GM19438 (cell line): ENCODE data around the gene NAA20.

Experiments
- ATAC-seq: cut with Tn5 transposase; IDR thresholded peaks from one replicate; pipeline ENCODE4 v1.9.1; 2021; ENCODE audit warnings: low read depth; ENCODE audit not compliant: unreplicated experiment

NAA20 gene

GRCh38 chr20:20070871-20071726 is 53.9 kb downstream of the NAA20 start:
- no peak for ATAC-seq

GRCh38 chr20:20073801-20074371 is 56.7 kb downstream of the NAA20 start:
- ATAC-seq: no peak

DNA sequence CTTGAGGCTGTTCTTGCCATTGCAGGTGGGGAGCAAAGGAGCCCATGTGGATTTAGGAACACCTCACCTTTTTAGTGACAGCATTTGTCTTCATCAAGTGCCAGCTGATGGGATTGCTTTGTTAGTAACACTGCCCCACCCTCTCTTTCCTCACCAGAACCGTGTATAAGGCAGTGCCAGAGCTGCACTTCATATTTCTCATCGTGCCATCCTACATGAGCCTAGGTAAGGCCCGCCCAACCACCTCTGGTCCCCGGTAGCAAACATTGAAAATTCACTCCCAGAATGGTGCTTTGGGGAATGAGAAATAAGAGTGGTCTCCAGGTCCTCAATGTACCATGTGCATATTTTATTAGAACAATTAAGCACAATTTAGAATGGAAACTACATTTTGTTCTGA is 57.9 kb downstream of the NAA20 start:
- no peak for ATAC-seq

DNA sequence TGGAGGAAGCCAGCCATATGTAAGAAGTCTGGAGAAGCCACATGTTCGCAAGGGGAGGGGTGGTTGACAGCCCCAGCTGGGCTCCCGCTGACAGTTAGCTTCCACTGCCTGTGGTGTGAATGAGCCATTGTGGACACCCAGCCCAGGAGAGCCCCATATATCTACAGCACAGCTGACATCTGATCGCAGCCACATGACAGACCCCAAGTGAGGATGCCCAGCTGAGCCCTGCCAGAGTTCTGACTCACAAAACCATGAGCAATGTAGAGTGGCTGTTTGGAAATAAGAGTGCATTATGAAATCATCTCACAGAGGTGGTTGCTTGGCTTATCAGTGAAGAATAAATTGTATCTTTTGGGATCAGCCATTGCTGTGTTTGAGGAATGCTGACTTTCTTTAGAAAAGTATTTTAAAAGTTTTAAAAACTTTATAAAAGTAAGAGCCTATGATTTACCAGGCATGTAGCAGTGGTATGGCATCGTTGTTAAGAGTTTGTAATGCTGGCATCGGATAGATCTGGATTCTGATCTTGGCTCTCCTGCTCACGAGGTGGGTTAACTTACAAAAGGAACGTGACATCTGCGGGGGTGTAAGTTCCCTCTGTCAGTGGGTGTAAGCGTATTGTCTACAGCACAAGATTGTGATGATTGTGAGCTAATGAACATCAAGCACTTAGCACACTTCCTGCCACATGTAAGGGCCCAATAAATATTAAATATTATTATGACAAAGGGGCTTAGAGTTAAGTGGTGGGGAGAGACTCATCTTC is 59.3 kb downstream of the NAA20 start:
- no peak for ATAC-seq

DNA sequence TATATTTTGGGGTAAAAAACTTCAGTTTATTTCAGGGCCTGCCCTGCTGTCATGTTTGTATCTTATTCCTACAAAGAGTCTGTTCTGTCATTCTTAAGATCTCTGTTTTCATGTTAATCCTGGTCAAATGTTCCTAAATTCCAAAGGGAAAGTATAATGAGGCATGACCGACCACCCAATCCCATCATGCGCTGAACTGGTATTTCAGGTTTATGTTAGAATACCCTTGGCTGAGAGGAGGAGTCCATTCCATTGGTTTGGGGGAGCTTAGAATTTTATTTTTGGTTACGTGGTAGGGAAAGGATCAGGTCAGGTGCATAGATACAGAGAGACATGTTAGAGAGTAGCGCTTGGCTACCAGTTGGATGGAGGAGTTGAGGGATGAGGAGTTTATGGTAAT is 60.9 kb downstream of the NAA20 start:
- ATAC-seq: no peak

- no peak for ATAC-seq
Observed at GRCh38 chr20:20079102-20079784, 62.1 kb downstream of the NAA20 start.
